Measurements from ENCODE around the gene INTS4. TPM values are rescaled to one million over a fixed set of nuclear protein-coding genes. Genes with fewer than 3 reads are reported as not detected.
"Not testable (repeated sequence)": the region's sequence is repeated elsewhere in the genome, so short reads cannot be mapped to it uniquely, and the experiment has no call there.

Gene INTS4
- total and polyA plus RNA-seq, 8 donors, result 10.7 to 92.8 (median 18.3) TPM

DNA sequence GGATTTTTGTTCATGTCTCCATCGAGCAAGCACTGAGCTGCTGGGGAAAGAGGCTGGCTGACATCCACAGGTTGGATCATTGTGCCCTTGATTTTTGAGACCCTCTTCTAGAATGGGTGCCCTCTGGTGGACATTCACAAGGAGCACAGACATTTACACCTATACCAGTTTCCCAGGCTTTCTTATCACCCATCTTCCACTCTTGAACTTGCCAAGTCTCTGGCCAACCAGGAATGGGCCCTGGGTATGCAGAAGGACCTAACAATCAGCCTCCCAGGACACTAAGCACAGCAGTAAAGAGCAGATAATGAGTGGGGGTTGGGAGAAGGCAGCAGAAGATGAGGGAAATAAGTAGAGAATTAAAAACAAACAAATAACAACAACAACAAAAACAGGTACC, 5.7 kb upstream of the INTS4 start:
- H3K4me3 ChIP-seq, result no peak overlapping the region
- no peaks in the 10 kb centered on the region for H3K27me3 ChIP-seq
- H3K9me3 ChIP-seq, result no peaks in the 10 kb centered on the region
- H3K36me3 ChIP-seq, result no peaks in the 10 kb centered on the region
- intact Hi-C loops (cut with DNase I; ENCODE audit: low total_unique reads), result no loop called here
- H3K27ac ChIP-seq, result no peak overlapping the region
- TF ChIP-seq POLR2AphosphoS5 (IDR thresholded peaks at IDR 0.05) (peak in 1 of 3 donors; percentile 18), POLR2A (IDR thresholded peaks at IDR 0.05) (no peak), EP300 (IDR thresholded peaks at IDR 0.05) (no peak)
- TF ChIP-seq, protein P1, sequence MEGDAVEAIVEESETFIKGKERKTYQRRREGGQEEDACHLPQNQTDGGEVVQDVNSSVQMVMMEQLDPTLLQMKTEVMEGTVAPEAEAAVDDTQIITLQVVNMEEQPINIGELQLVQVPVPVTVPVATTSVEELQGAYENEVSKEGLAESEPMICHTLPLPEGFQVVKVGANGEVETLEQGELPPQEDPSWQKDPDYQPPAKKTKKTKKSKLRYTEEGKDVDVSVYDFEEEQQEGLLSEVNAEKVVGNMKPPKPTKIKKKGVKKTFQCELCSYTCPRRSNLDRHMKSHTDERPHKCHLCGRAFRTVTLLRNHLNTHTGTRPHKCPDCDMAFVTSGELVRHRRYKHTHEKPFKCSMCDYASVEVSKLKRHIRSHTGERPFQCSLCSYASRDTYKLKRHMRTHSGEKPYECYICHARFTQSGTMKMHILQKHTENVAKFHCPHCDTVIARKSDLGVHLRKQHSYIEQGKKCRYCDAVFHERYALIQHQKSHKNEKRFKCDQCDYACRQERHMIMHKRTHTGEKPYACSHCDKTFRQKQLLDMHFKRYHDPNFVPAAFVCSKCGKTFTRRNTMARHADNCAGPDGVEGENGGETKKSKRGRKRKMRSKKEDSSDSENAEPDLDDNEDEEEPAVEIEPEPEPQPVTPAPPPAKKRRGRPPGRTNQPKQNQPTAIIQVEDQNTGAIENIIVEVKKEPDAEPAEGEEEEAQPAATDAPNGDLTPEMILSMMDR (IDR thresholded peaks at IDR 0.05), result peak in 5 of 7 experiments; percentile 47 to 66 (median 56)
- 0% methylated on average over 1 of the region's 1 CpG for WGBS, 5 donors
- peaks cover 0 to 5% (median 2%) of the 10 kb centered on the region in 4 donors for H3K4me1 ChIP-seq
- DNase-seq, result peak; percentile 46 to 85

DNA sequence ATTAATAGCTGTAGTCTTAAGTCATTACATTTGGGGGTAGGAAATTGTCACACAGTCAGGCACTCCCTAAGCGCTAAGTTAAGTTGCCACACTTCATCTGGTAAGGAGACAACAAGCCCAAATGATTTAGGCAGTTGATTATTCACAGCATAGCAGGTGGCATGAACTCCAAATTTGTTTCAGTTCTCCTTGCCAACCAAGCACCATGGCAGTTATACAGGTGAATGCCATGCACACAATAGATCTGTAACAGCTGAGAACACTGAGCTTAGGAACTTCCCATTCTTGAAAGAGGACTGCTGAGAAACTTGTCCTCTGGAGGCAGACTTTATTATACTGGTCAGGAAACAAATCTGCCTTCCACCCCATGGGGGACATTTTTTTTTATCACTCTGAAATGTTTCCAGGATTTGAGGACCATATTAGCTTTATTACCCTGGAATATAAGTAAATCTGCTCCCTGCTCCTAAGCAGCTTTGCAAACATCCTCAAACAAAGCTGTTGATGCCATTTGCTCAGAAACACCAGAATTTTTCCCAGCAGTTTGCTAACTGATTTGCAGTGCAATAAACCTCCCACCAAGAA, 5.1 kb upstream of the INTS4 start:
- DNase-seq, result peak in 1 of 2 donors; percentile 1
- no peak overlapping the region for H3K27ac ChIP-seq
- H3K4me1 ChIP-seq, result peaks cover 0 to 8% (median 4%) of the 10 kb centered on the region in 4 donors
- H3K9me3 ChIP-seq, result no peaks in the 10 kb centered on the region
- no peaks in the 10 kb centered on the region for H3K36me3 ChIP-seq
- WGBS, 5 donors, result 79 to 97% (median 93%) methylated on average over 1 of the region's 1 CpG
- H3K4me3 ChIP-seq, result no peak overlapping the region
- intact Hi-C loops (cut with DNase I; ENCODE audit: low total_unique reads), result no loop called here
- H3K27me3 ChIP-seq, result no peaks in the 10 kb centered on the region
- TF ChIP-seq EP300 (IDR thresholded peaks at IDR 0.05), result no peak
- no peak for TF ChIP-seq POLR2A (IDR thresholded peaks at IDR 0.05)
- TF ChIP-seq, protein P1 (IDR thresholded peaks at IDR 0.05), result no peak
- no peak for TF ChIP-seq POLR2AphosphoS5 (IDR thresholded peaks at IDR 0.05)

DNA sequence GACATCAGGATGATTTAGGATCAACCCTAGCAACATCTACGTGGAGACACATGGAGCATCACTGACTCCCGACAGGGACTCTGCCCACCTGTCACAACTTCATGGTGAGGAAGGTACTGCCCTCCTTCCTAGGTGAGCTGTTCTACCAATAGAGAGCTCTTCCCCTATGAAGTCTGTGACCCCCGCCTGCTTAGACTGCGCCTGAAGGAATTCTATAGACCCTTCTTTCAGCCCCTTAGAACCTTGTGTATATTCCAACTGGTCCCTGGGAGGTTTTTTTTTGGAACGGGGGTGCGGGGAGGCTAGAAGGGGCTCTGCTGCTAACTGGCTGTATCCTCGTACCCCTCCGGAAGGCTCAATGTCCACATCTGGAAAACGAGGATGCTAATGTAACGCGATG, 566 bp downstream of the INTS4 start:
- no peak for TF ChIP-seq POLR2AphosphoS5 (IDR thresholded peaks at IDR 0.05)
- TF ChIP-seq POLR2A (IDR thresholded peaks at IDR 0.05), result no peak
- no peak for TF ChIP-seq EP300 (IDR thresholded peaks at IDR 0.05)
- TF ChIP-seq, protein P1 (IDR thresholded peaks at IDR 0.05), result no peak
- Histone ChIP-seq H3K9me3 (no peaks in the 10 kb centered on the region), H3K27ac (peak overlapping the region in 4 of 5 donors; percentile 81 to 94 (median 86)), H3K27me3 (no peaks in the 10 kb centered on the region), H3K4me1 (peaks cover 11 to 30% (median 22%) of the 10 kb centered on the region in 4 donors), H3K4me3 (peak overlapping the region; percentile 54 to 78 (median 72)), H3K36me3 (peaks cover 4 to 25% (median 24%) of the 10 kb centered on the region in 4 donors)
- DNase-seq, result no peak
- intact Hi-C loops (cut with DNase I; ENCODE audit: low total_unique reads), result no loop called here
- WGBS, 5 donors, result 2 to 3% (median 3%) methylated on average over 11 of the region's 11 CpGs

DNA sequence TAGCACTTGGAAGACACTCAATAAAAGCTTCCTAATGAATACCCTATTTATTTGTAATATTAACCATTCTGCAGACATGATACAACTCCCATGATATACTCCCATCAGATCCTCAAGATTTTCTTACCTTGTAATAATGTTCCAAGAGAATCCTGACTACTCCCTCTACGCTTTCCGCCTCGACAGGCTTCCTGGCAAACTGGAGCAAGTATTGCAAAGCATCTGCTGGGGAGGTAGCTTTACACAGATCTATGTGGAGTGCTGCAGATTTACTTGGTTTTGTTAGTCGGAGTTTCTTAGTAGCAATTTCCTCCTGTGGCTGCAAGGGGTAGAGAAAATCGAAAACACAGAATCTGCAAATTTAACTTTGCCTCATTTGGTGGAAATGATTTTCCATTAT, 3.5 kb downstream of the INTS4 start:
- Histone ChIP-seq H3K36me3 (peaks cover 13 to 54% (median 53%) of the 10 kb centered on the region in 4 donors), H3K4me3 (no peak overlapping the region), H3K4me1 (peaks cover 11 to 30% (median 22%) of the 10 kb centered on the region in 4 donors), H3K27ac (no peak overlapping the region), H3K9me3 (no peaks in the 10 kb centered on the region), H3K27me3 (no peaks in the 10 kb centered on the region)
- DNase-seq, result no peak
- intact Hi-C loops (cut with DNase I; ENCODE audit: low total_unique reads), result no loop called here
- TF ChIP-seq POLR2A (IDR thresholded peaks at IDR 0.05), result no peak
- TF ChIP-seq POLR2AphosphoS5 (IDR thresholded peaks at IDR 0.05), result no peak
- TF ChIP-seq, protein P1 (IDR thresholded peaks at IDR 0.05), result no peak
- TF ChIP-seq EP300 (IDR thresholded peaks at IDR 0.05), result no peak
- WGBS, 5 donors, result 87 to 95% (median 94%) methylated on average over 5 of the region's 5 CpGs

DNA sequence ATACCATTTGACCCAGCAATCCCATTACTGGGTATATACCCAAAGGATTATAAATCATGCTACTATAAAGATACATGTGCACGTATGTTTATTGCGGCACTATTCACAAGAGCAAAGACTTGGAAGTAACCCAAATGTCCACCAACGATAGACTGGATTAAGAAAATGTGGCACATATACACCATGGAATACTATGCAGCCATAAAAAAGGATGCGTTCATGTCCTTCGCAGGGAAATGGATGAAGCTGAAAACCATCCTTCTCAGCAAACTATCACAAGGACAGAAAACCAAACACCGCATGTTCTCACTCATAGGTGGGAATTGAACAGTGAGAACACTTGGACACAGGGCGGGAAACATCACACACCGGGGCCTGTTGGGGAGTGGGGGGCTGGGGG, 8.0 kb downstream of the INTS4 start:
- H3K27ac ChIP-seq; H3K9me3 ChIP-seq; intact Hi-C loops (cut with DNase I; ENCODE audit: low total_unique reads); H3K27me3 ChIP-seq; H3K4me3 ChIP-seq; DNase-seq: not testable (repeated sequence)
- WGBS, 5 donors, result 93 to 99% (median 98%) methylated on average over 8 of the region's 8 CpGs
- peaks cover 0 to 11% (median 0%) of the 10 kb centered on the region in 4 donors for H3K4me1 ChIP-seq
- H3K36me3 ChIP-seq, result peaks cover 13 to 86% (median 80%) of the 10 kb centered on the region in 4 donors
